Measurements from ENCODE around the gene CCL4L2.
"Not testable (repeated sequence)": the region's sequence is repeated elsewhere in the genome, so short reads cannot be mapped to it uniquely, and the experiment has no call there.

Gene CCL4L2

DNA sequence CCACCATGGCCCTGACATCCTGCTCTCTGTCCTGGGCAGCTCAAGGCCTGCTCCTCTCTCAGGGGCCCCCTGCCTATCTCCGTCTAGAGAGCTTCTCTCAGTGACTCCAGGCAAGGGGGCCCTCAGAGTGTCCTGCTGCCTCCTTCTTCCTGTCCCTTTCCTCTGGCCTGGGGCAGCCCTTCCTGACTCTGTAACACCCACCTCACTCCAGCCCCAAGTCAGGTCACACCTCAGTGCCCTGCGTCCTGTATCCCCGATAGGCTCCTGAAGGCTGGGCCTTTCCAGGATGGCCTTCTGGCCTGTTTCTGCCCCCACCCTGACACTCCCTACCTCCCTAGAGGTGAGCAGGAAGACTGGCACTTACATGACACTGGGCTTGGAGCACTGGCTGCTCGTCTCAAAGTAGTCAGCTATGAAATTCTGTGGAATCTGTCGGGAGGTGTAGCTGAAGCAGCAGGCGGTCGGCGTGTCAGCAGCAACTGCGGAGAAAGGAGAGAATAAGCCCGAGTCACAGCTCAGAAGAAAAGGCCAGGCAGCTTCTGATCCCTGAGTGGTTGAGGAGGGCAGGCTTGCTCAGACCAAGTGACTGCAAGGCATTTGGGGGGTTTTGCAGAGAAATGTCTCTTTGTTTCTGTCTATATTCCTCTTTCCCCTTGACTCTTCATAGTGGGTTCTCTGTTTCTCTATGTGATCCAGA, 15.3 kb upstream of the CCL4L2 start:
- DNase-seq = no peak

DNA sequence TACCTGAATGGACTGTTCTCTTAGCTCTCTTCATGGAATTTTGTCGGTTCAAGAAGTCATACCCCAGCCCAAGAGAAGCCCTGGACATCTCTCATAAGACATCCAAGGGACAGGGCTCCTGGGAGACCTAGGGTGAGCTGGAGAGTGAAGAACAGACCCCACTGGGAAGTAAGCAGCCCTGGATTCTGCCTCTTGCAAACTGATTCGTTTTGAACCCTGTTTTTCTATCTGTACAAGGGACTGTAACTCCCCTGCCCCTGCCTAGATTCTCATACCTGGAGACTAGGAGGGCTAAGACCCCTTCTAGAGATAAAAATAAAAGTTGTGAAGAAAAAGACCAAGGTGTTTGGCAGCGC, 14.8 kb upstream of the CCL4L2 start:
- no peak for DNase-seq

DNA sequence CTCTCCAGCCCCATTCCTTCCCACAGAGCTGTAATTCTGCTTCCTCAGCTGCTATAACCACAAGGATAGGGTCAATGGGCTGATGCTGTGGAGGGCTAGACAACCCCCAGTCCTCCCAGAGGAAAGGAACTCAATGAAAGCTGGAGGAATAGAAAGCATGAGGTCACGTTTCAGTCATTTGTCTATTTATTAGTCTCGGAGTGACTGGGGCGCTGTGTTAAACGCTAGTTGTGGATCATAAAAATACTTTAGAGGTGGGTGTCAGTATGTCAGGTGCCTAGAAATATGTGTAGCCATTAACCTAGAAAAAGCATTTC, 13.5 kb upstream of the CCL4L2 start:
- DNase-seq = no peak

DNA sequence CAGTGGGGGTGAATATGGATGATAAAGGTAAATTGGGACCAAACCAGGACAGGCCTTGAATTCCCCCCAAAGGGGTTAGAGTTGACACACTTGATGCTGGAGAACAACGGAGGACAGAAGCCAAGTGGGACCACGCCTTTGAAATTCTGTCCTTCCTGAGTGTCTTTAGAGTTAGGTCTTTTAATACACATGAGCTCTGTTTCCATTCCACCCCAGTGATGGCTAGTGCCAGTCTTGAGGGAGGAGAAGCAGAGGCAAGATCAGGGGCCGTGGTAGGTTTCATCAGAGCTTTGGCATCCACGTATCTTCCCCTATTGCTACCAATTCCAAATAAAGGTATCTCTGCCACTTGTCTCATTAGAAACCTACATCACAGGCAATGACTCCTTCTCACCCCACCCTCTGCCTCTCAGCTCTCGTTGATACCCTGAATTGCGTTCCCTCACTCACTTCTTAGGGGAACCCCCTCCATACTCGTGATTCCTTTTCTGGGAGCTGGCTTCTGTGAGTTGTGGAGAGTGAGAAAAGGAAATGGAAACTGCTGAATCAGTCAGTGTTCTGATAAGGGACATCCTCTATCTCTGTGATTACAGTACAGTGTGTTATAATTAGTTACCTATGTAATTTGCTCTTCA, 11.9 kb upstream of the CCL4L2 start:
- no peak for DNase-seq

DNA sequence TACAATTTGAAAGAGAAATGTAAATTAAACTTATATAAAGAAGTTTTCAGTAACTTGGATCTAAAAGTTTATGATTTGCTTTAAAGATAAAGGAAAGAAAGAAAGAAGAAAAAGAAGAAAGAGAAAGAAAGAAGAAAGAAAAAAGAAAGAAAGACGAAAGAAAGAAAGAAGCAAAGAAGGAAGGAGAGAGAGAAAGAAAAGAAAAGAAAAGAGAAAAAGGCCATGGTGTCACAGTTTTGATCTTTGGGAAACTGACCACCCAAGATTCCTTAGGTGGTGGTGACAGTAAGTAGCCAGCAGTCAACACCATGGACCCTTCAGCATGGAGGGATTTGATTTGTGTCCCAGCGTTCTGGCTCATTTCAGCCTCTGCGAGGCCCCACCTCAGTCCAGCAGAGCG, 9.8 kb upstream of the CCL4L2 start:
- not testable (repeated sequence) for DNase-seq

DNA sequence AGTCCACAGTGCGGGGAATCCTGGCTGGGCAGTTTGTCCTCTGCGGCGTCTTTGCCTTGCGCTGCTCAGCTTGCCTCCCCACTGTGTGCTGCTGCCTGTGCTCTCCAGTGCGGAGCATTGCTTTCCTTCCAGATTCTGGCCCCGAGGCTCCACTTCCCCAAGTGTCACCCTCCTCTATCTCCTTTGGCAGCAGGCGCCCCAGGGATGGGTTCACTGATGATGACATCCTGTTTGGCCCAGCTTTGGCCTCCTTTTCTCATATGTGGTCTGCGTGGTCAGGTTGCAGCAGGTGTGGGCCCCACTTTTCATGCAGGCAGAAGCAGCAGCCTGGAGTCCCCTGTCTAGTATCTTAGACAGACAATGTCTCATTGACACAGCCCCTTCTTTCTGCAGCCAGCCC, 9.4 kb upstream of the CCL4L2 start:
- DNase-seq = not testable (repeated sequence)

DNA sequence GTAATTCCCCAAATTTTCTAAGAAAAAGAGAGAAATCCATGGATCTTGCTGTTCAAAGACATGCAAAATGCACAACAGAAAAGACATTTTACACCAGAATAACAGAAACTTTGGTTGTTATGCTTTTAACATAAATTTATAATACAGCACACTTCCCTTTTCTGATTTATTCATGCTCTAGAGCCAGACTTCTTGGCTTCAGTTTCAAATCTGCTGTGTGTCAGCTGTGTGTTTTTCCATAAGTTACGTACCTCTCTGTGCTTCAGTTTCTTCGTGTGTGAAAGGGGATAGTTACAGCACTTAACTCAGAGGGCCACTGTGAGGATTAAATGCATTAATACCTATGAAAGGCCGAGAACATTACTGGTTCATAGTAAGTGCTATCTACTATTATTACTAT, 7.5 kb upstream of the CCL4L2 start:
- no peak for DNase-seq

DNA sequence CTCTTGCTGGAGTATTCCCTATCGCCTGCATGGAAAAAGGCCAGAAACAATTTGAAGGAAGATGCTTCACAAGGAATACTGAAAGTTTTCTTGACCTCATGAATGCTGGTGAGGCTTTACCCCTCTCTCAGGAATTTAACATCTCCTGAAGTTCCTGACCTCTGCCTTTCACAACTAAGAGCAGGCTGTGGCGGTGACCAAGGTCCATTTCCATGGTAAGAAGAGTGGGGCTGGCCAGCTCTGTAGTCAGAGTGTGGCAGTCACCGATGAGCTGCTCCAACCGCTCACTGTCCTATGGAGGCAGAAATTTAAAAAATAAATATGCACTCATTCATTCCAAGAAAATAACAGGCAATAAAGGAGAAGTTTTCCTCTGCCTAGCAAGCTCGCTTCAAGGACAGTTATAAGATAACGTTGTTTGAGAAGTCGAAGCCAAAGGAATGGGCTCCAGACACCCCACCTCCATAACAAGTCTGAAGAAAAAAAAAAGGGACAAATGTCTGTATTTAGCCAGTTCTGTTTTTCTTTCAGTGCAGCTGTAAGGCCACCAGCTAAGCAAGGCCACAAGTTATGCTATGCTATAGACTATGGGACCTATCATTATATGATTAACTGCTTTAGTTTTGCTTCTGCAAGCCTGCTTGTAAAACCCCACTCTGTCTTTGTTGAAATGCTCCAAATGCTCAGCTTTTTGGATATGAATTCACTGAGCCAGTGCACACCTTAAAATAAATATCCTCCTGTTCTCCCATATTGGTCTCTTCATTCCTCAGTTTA, 6.0 kb upstream of the CCL4L2 start:
- DNase-seq = no peak

DNA sequence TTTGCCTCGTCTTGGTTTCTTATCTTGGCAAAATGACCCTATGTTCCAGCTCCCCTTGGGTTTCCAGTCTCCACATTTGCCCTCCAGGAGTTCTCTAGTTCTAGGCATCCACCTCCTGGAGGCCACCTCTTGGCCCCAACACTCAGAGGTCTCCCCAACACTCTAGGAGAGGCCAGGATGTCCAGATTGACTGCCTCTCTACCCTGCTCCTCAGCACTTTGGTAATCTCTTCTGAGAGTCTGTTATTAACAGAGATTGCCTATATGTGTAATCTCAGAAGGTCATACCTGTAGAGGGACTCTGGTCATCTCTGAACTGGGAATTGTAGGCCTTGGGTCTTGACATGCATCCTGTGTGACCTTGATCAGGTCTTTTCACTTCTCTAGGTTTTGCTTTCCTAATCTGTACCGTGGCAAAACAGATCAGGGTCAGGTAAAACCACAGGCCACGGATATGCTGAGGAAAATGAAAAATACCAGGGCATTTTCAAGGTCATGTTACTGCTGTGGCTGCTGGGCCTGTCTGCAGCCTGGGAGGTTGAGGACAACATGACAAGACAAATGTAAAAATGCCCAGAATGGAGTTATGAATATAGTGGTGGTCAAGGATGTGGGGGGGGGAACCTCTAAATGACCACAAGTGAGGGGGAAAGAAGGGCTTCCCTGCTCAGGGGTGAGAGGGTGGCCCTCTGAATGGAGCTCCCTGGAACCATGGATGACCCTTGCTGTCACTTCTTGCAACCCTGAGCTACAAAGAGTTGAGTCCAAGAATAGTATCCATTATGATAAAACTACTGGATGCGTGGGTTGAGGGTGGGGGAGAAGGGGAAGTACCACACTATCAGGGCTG, 5.0 kb upstream of the CCL4L2 start:
- no peak for DNase-seq

DNA sequence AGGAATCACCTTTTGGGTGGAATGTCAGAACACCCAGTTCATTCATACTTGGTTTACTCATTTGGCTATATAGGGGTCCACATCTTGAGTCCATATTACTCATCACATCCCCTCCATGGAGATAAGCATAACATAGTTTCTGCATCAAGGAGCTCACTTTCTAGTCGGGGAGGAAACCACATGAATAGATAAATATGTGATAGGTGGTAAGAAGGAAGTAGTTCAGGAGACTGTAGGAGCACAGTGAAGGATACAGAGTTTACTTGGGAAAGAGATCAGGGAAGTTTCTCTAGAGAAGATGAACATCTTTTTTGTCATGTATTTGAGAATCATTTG, 4.4 kb upstream of the CCL4L2 start:
- DNase-seq = not testable (repeated sequence)

DNA sequence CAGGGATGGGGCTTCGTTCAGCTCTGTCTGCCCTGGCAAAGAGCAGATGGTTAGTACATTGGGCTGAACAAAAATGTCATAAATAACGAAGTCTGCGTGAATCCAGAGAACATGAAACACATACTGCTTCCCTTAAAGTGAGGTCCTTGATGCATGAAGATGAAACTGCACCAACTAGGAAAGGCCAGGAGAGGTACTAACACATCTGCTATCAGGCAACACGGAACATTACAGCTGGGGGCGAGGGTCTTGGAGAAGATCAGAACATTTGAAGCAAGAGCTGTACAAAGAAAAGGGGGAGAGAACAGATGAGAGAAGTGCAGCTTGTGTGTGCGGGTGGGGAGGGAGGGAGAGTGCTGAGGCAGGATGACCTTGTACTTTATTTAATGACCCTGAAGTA, 3.5 kb upstream of the CCL4L2 start:
- not testable (repeated sequence) for DNase-seq

DNA sequence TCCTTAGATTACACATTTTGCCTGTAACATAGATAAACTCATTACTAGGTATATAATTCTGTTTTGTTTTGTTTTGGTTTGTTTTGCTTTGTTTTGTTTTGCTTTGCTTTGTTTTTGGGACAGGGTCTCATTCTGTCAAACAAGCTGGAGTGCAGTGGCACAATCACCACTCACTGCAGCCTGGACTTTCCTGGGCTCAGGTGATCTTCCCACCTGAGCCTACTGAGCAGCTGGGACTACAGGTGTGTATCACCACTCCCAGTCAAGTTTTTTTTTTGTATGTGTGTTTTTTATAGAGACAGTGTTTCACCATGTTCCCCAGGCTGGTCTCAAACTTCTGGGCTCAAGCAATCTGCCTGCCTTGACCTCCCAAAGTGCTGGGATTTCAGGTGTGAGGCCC, 1.3 kb upstream of the CCL4L2 start:
- DNase-seq = no peak

DNA sequence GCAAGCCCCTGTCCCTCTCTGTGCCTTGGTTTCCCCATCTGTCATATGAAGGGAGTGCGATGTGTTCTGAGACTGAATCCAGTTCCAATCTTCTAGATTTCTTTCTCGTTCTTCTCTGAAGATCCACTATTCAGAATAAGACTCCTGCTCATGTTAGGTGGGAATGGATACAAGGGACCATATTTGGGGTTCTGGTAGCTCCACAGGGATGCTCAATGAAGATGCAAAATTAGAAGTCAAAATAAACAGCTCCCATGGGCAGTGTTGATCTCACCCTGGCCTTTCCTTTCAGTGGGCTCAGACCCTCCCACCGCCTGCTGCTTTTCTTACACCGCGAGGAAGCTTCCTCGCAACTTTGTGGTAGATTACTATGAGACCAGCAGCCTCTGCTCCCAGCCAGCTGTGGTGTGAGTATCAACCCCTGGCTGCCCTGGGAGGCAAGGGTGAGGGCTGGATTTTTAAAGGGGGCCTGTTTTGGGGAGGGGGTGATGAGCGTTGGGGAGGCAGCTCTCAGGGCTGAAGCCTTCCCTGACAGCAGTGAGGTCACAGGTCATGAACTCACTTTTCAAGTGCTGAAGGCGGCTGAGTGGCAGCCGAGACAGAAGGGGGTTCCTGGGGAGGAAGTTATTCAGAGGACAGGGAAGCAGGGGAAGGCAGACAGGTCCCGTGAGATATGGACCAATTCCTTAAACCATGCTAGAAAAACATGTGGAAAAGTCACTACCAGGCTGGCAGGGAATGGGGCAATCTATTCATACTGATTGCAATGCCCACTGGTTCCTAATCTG, 815 bp downstream of the CCL4L2 start:
- DNase-seq = not testable (repeated sequence)

DNA sequence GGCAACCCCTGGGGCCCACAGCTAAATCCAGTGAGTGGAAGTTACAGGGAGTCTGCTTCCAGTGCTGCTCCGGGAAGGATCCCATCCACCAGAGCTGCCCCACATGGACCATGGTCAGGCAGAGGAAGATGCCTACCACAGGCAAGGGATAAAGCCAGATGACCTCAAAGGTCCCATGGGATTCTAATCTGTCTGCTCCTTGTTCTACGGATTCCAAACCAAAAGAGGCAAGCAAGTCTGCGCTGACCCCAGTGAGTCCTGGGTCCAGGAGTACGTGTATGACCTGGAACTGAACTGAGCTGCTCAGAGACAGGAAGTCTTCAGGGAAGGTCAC, 1.4 kb downstream of the CCL4L2 start:
- no peak for DNase-seq

DNA sequence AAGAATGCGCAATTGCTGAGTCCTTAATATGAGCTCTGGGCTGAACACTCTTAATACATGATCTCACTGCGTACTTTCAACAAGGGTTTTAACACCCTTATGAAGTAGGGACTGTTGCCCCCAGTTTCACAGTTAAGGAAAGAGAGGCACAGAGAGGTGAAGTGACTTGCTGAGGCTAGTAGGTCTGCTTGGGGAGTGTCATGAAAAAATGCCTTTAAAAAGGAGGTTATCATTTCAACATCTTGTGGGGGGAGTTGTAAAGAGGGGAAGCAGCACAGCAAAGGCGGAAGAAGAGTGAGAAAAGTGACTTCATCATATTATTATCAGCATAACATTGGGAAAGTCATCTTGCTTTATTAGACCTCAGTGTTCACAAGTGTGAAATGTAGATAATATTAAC, 2.1 kb downstream of the CCL4L2 start:
- no peak for DNase-seq

DNA sequence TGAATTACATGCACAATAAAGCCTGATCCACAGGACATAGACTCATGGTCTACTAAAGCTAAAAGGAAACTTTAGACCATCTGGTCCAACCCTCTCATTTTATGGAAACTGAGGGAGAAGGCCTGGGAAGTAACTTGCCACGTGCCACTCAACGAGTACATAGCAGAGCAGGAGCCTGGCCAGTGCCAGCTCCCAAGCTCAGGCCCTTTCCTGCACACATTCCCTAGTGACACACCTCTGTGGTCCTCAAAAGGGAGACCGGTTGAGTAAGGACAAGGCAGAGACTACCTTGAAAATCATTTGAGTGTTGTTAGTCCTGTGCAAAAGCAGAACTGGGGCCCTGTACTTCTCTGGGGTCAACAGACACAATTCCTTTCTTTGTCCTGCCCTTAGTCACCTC, 2.8 kb downstream of the CCL4L2 start:
- no peak for DNase-seq

DNA sequence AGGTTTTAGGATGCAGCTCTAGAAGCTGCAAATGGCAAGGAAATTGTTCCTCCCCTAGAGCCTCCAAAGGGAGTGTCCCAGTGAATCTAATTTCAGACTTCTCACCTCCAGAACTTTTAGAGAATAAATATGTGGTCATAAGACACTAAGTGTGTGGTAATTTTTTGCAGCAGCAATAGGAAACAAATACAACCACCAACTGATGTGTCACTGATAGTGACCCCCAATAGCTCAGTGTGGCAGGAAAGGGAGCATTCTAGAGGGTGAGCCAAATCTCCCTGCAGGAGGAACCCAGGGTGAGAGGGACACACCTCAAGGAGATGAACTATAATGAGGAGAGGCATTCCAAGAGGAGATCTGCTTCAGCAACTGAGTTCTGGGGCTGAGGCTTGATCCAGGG, 4.1 kb downstream of the CCL4L2 start:
- no peak for DNase-seq

DNA sequence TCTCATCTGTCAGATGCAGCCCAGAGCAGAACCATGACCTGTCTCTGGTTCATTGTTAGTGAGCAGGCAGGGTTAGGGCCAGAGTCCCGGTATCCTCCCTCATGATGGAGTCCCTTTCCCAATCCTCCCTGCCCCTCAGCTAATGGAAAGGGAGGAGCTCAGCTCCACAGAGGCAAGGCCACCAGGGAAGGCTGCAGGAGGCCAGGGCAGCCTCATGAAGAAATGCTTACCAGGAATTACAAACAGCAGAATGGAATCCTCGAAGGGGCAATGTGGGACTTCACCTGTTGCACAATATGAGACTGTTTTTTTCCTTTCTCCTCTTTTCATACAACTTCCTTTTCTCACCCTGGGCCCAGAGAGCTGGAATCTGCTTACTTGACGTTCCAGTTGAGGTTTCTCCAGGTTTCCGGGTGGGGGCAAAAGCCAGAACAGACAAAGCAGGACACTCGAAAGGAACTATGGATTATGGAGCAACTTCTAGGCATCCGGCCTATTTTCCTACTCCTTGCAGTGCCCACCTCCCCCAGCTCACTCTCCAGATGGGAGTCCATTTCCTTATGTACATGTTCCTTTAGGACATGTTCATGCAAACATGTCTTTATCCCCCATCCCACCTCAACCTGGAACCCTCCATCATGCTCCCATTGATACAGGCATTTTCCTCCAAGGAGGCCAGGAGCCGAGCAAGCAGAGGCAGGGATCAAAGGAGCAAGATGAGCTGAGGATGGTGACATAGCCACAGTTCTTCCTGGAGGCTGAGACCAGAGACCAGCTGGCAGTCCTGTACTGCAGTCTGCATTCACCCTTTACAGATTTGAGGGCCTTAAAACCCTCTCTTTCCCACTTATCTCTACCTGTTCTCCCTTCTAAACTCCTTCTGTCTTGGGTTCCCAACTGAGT, 4.8 kb downstream of the CCL4L2 start:
- DNase-seq = not testable (repeated sequence)

DNA sequence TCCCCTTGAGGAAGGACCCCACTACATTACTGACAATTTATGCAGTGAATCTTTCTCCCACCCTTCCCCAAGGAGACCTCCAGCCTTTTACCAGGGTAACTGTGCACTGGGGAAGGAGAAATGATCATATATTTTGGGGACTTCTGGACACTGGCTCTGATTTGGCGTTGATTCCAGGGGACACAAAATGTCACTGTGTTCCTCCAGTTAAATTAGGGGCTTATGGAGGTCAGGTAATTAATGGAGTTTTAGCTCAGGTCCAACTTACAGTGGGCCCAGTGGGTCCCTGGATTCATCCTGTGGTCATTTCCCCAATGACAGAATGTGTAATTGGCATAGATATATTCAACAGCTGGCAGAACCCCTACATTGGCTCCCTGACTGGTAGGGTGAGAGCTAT, 8.7 kb downstream of the CCL4L2 start:
- DNase-seq = not testable (repeated sequence)

DNA sequence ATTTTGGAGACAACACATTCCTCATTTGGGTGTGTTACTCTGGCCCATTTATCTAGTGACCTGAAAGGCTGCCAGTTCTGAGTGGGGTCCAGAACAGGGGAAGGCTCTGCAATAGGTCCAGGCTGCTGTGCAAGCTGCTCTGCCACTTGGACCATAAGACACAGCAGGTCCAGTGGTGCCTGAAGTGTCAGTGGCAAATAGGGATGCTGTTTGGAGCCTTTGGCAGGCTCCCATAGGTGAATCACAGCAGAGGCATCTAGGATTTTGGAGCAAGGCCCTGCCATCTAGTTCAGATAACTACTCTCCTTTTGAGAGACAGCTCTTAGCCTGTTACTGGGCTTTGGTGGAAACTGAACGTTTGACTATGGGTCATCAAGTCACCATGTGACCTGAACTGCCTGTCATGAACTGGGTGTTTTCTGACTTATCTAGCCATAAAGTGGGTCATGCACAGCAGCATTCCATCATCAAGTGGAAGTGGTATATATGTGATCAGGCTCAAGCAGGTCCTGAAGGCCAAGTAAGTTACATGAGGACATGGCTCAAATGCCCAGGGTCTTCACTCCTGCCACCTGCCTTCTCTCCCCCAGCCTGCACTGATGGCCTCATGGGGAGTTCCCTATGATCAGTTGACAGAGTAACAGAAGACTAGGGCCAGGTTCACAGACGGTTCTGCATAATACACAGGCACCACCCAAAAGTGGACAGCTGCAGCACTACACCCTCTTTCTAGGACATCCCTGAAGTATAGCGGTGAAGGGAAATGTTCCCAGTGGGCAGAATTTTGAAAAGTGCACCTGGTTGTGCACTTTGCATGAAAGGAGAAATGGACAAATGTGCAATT, 10.1 kb downstream of the CCL4L2 start:
- not testable (repeated sequence) for DNase-seq

DNA sequence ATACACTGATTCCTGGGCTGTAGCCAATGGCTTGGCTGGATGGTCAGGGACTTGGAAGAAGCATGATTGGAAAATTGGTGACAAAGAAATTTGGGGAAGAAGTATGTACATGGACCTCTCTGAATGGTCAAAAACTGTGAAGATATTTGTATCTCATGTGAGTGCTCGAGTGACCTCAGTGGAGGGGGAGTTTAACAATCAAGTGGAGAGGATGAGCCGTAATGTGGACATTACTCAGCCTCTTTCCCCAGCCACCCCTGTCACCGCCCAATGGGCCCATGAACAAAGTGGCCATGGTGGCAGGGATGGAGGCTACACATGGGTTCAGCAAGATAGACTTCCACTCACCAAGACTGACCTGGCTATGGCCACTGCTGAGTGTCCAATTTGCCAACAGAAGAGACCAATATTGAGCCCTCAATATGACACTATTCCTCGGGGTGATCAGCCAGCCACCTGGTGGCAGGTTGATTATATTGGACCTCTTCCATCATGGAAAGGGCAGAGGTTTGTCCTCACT, 10.8 kb downstream of the CCL4L2 start:
- not testable (repeated sequence) for DNase-seq
